ENCODE results near the gene FBXO2. TPM values are rescaled to one million over a fixed set of nuclear protein-coding genes. Genes with fewer than 3 reads are reported as not detected.

The FBXO2 gene
- total and polyA plus RNA-seq, 9 of the 15 experiments (the other 6 are each of a cell fraction or from before 2014, with no cell fraction given): 0.04 to 1.9 (median 0.27) TPM

DNA sequence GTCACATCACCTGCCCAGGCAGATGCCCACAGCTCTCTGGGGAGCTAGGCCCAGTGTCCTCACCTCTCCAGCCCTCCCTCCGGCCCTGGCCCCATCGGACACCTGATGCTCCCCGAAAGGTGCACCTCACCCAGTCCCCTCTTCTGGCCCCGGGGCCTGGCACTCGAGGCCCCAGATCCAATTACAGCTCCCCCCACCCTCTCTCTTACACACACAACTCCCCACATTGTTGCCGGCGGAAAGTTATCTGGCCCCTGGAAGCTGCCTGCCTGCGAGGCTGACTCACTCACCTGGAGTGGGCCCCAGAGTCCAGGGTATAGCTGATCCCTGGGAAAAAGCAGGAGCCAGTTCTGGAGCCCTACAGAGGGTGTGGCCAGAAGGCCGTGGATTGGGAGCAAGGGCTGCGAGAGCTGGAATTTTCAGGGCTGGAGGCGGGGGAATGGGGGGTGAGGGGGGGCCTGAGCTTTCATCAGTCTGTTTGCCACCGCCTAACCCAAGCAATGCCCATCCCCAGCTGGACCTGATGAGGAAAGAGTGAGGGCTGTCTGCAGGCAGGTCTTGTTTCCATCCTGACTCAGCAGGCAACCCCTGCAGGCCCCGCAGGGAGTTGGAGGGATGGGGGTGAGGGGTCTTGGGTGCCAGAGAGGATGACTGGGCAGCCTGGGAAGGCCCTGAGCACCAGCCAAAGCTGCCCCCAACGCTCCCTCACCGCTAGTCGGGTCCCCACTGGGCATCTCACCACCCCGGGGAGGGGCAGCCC lies 948 bp downstream of the FBXO2 start:
- 0 out of 4 replicates have a peak overlapping the region, but pooled peaks of 1 of the 2 experiments have one; percentile 43 for H3K9ac ChIP-seq (ENCODE audit: insufficient read depth in 1 of 2, low read depth in 2 of 2, low read length in 2 of 2)
- H3K36me3 ChIP-seq (ENCODE audit: control insufficient read depth, insufficient read depth, low read length): peaks cover 12% of the 10 kb centered on the region; the same call in 2 of the 3 replicates
- 48% methylated on average over 17 of the region's 17 CpGs for WGBS (ENCODE audit: insufficient coverage, low coverage, missing lambda C conversion rate)
- H3K9me1 ChIP-seq (ENCODE audit: control insufficient read depth, insufficient read depth, low read length): no peaks in the 10 kb centered on the region
- ChIA-PET POLR2A (interaction anchor here (0.6 to 3.0 kb wide), 10 partner anchors 11 to 256 kb away, joined by 3 to 12 read pairs (median 3); partner anchors contain the start of gene FBXO6), CTCF (ENCODE audit: low intra/inter-chr PET ratio) (interaction anchor here (0.6 to 3.7 kb wide), 3 partner anchors 67 to 96 kb away, joined by 3 to 22 read pairs (median 5); no protein-coding TSS in a partner anchor)
- no peaks in the 10 kb centered on the region for H3K79me2 ChIP-seq (ENCODE audit: control insufficient read depth, insufficient read depth, low read length)
- no peak overlapping the region for H3K27ac ChIP-seq (ENCODE audit: extremely low read depth, low read depth, low read length)
- no TSS peak for BruUV-seq (replicated peaks)
- intact Hi-C loops (cut with micrococcal nuclease): no loop called here
- H3K4me2 ChIP-seq (ENCODE audit: insufficient read depth, low read length): no peak overlapping the region
- H3K4me3 ChIP-seq: no peak overlapping the region
- in situ Hi-C loops (cut with MboI): no loop called here
- ATAC-seq (no peak), FAIRE-seq (no peak), DNase-seq (ENCODE audit: extremely low read depth in 1 of 4, low spot score in 3 of 4) (peak in 2 of 4 experiments; percentile 41 to 44)
- no peak overlapping the region; the same call in 1 of the 2 replicates for H2AFZ ChIP-seq (ENCODE audit: low read depth, low read length)
- H3K9me3 ChIP-seq (replicated peaks; ENCODE audit: control insufficient read depth, insufficient read depth, low read depth, low read length): no peaks in the 10 kb centered on the region; the same call in 1 of the 2 replicates
- H4K20me1 ChIP-seq (replicated peaks; ENCODE audit: control insufficient read depth, insufficient read depth, low read length): no peaks in the 10 kb centered on the region
- H3K4me1 ChIP-seq (replicated peaks in 1 of 2; ENCODE audit: control insufficient read depth in 2 of 2, insufficient read depth in 2 of 2, low read length in 2 of 2): peaks cover 19 to 55% of the 10 kb centered on the region in 2 experiments; a peak in 4 of 5 replicates
- H3K27me3 ChIP-seq (ENCODE audit: control insufficient read depth in 2 of 2, insufficient read depth in 2 of 2, low read length in 2 of 2): no peaks in the 10 kb centered on the region
- TF ChIP-seq MAZ (CRISPR knock-in tag; conservative IDR thresholded peaks at IDR 0.05 in 1 of 2, IDR thresholded peaks at IDR 0.05 in 1 of 2) (no peak), CREM (IDR thresholded peaks at IDR 0.05; ENCODE audit: low read depth) (0 out of 2 replicates have a peak, but pooled peaks have one; percentile 6), ZFX (CRISPR knock-in tag; IDR thresholded peaks at IDR 0.05) (peak; percentile 21; the same call in 1 of the 2 replicates), ZNF316 (IDR thresholded peaks at IDR 0.05) (peak; percentile 33; the same call in 1 of the 2 replicates), KLF13 (tag; IDR thresholded peaks at IDR 0.05; ENCODE audit: borderline replicate concordance, low read depth) (no peak), ZNF584 (CRISPR knock-in tag; IDR thresholded peaks at IDR 0.05; ENCODE audit: low read depth) (no peak), ZBTB7A (IDR thresholded peaks at IDR 0.05; ENCODE audit: borderline replicate concordance, control insufficient read depth, low read depth, low read length) (0 out of 2 replicates have a peak, but pooled peaks have one; percentile 20), ARHGAP35 (IDR thresholded peaks at IDR 0.05; ENCODE audit: partially characterized antibody) (no peak), KDM5B (IDR thresholded peaks at IDR 0.05; ENCODE audit: insufficient replicate concordance, low read depth, low read length) (peak; percentile 15), RBM34 (IDR thresholded peaks at IDR 0.05; ENCODE audit: borderline replicate concordance, insufficient read depth, low read length) (no peak), SAFB (IDR thresholded peaks at IDR 0.05; ENCODE audit: borderline replicate concordance, low read depth, low read length) (no peak), DIDO1 (tag; IDR thresholded peaks at IDR 0.05; ENCODE audit: low read depth) (no peak), NCOR1 (IDR thresholded peaks at IDR 0.05) (no peak), CXXC5 (CRISPR knock-in tag; IDR thresholded peaks at IDR 0.05) (no peak), ZC3H8 (IDR thresholded peaks at IDR 0.05) (no peak)
- TF ChIP-seq, protein P1, sequence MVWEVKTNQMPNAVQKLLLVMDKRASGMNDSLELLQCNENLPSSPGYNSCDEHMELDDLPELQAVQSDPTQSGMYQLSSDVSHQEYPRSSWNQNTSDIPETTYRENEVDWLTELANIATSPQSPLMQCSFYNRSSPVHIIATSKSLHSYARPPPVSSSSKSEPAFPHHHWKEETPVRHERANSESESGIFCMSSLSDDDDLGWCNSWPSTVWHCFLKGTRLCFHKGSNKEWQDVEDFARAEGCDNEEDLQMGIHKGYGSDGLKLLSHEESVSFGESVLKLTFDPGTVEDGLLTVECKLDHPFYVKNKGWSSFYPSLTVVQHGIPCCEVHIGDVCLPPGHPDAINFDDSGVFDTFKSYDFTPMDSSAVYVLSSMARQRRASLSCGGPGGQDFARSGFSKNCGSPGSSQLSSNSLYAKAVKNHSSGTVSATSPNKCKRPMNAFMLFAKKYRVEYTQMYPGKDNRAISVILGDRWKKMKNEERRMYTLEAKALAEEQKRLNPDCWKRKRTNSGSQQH (CRISPR knock-in tag; IDR thresholded peaks at IDR 0.05): no peak
- TF ChIP-seq, protein P2, sequence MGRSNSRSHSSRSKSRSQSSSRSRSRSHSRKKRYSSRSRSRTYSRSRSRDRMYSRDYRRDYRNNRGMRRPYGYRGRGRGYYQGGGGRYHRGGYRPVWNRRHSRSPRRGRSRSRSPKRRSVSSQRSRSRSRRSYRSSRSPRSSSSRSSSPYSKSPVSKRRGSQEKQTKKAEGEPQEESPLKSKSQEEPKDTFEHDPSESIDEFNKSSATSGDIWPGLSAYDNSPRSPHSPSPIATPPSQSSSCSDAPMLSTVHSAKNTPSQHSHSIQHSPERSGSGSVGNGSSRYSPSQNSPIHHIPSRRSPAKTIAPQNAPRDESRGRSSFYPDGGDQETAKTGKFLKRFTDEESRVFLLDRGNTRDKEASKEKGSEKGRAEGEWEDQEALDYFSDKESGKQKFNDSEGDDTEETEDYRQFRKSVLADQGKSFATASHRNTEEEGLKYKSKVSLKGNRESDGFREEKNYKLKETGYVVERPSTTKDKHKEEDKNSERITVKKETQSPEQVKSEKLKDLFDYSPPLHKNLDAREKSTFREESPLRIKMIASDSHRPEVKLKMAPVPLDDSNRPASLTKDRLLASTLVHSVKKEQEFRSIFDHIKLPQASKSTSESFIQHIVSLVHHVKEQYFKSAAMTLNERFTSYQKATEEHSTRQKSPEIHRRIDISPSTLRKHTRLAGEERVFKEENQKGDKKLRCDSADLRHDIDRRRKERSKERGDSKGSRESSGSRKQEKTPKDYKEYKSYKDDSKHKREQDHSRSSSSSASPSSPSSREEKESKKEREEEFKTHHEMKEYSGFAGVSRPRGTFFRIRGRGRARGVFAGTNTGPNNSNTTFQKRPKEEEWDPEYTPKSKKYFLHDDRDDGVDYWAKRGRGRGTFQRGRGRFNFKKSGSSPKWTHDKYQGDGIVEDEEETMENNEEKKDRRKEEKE (IDR thresholded peaks at IDR 0.05; ENCODE audit: borderline replicate concordance in 1 of 2, control insufficient read depth in 1 of 2, low read depth in 2 of 2, low read length in 1 of 2): no peak

Data from K562 (cell line).